Thoracic aorta (tissue), 2 donors: ENCODE measurements around the gene KLK1. TPM values are rescaled to one million over a fixed set of nuclear protein-coding genes. Genes with fewer than 3 reads are reported as not detected.
"Not testable (repeated sequence)": the region's sequence is repeated elsewhere in the genome, so short reads cannot be mapped to it uniquely, and the experiment has no call there.

Source experiments
- ATAC-seq: fragments of 150-250 bp; one replicate; pipeline ENCODE4 v1.8.0; 2017; ENCODE audit warnings: low read depth; ENCODE audit not compliant: insufficient number of reproducible peaks, low FRiP score
- DNase-seq: peaks from one replicate; pipeline ENCODE4 v3.0.0-alpha.2; 2020; ENCODE audit warnings: low spot score
- H3K27ac ChIP-seq, 2 donors: fragments of 200-600 bp; sonication (generic); 1 replicate in 1 of 2; 2 replicates in 1 of 2; pipeline ENCODE4 v1.5.1; 2016; ENCODE audit warnings: mild to moderate bottlenecking in 2 of 2, moderate library complexity in 2 of 2
- H3K27me3 ChIP-seq: fragments of 200-600 bp; sonication (generic); replicated peaks from 2 replicates; pipeline ENCODE4 v1.6.0; 2016; ENCODE audit warnings: mild to moderate bottlenecking; ENCODE audit not compliant: insufficient read depth
- H3K36me3 ChIP-seq: fragments of 200-600 bp; sonication (generic); one replicate; pipeline ENCODE4 v1.5.1; 2016
- H3K4me1 ChIP-seq, 2 donors: fragments of 200-600 bp; sonication (generic); 1 replicate in 1 of 2; 2 replicates in 1 of 2; pipeline versions ENCODE4 v1.5.1 to v1.6.0; 2016; ENCODE audit warnings: low read depth in 2 of 2, mild to moderate bottlenecking in 1 of 2; ENCODE audit not compliant: control insufficient read depth in 1 of 2
- H3K4me3 ChIP-seq: fragments of 200-600 bp; sonication (generic); 2 replicates; pipeline ENCODE4 v1.5.1; 2016; ENCODE audit warnings: mild to moderate bottlenecking
- H3K9me3 ChIP-seq: fragments of 200-600 bp; sonication (generic); 2 replicates; pipeline ENCODE4 v1.5.1; 2016
- total RNA-seq, 2 donors: library from RNA; depleted of rRNA; stranded (reverse); fragments of >200 nt; gene quantifications; one replicate each; pipeline versions ENCODE4 v1.1.0 to v1.2.3, GENCODE V29; 2016
- TF ChIP-seq, protein P1 (sequence below): fragments of 200-600 bp; sonication (generic); IDR thresholded peaks from one replicate; pipeline ENCODE4 v1.5.1; 2019; ENCODE audit warnings: antibody characterized with exemption

The KLK1 gene
- total RNA-seq, 2 donors from 2014 or later: not detected

DNA sequence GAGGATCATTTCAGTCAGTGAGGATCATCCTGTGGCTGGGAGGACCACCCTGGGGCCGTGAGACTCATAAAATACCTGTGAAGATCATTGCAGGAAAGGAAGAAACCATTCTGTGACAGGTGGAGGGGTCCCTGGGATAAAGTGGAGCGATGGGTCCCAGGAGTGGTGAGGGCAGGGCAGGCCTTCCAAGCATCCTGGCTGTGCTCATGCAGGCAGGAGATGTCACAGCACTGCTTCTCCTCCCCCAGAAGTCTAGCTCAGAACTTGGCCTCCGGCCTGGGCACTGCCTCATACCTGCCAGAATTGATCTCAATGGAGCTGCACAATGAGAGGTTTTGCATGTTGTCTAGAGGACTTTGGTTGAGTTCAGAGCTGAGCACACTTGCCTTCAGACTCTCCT, 11.1 kb downstream of the KLK1 start:
- TF ChIP-seq, protein P1, sequence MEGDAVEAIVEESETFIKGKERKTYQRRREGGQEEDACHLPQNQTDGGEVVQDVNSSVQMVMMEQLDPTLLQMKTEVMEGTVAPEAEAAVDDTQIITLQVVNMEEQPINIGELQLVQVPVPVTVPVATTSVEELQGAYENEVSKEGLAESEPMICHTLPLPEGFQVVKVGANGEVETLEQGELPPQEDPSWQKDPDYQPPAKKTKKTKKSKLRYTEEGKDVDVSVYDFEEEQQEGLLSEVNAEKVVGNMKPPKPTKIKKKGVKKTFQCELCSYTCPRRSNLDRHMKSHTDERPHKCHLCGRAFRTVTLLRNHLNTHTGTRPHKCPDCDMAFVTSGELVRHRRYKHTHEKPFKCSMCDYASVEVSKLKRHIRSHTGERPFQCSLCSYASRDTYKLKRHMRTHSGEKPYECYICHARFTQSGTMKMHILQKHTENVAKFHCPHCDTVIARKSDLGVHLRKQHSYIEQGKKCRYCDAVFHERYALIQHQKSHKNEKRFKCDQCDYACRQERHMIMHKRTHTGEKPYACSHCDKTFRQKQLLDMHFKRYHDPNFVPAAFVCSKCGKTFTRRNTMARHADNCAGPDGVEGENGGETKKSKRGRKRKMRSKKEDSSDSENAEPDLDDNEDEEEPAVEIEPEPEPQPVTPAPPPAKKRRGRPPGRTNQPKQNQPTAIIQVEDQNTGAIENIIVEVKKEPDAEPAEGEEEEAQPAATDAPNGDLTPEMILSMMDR: no peak
- H3K4me3 ChIP-seq: no peak overlapping the region
- DNase-seq: no peak
- H3K36me3 ChIP-seq: no peaks in the 10 kb centered on the region
- H3K9me3 ChIP-seq: no peaks in the 10 kb centered on the region
- ATAC-seq: no peak
- no peaks in the 10 kb centered on the region for H3K4me1 ChIP-seq
- H3K27ac ChIP-seq: no peak overlapping the region
- H3K27me3 ChIP-seq: no peaks in the 10 kb centered on the region

DNA sequence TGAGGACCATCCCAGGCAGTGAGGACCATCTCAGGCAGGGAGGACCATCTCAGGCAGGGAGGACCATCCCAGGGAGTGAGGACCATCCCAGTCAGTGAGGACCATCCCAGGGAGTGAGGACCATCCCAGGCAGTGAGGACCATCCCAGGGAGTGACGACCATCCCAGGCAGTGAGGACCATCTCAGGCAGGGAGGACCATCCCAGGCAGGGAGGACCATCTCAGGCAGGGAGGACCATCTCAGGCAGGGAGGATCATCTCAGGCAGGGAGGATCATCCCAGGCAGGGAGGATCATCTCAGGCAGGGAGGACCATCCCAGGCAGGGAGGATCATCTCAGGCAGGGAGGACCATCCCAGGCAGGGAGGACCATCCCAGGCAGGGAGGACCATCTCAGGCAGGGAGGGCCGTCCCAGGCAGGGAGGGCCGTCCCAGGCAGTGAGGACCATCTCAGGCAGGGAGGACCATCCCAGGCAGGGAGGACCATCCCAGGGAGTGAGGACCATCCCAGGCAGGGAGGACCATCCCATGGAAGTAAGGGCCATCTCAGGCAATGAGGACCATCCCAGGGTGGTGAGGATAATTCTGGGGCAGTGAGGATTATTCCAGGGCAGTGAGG, 11.9 kb downstream of the KLK1 start:
- not testable (repeated sequence) for H3K36me3 ChIP-seq, ATAC-seq, H3K4me1 ChIP-seq, H3K4me3 ChIP-seq, H3K27ac ChIP-seq, DNase-seq, H3K9me3 ChIP-seq, H3K27me3 ChIP-seq

DNA sequence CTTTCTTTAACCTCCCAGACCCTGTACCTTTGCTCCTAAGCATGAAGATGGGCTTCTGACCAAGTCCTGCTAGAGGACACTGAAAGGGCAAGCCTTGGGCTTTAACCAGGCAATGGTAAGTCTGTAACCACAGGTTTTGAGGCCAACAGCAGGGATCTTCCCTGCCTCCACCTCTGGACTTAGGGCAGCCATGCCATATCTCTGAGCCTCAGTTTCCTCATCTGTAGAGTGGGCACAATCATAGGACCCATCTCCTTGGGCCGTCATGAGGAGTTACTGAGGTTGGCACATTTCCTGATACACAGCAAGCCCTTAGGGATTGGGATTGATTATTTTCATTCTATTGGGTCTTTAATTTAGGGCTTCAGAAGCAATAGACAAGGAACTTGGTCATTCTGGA, 14.7 kb downstream of the KLK1 start:
- ATAC-seq (no peak), DNase-seq (no peak)
- Histone ChIP-seq H3K36me3 (no peaks in the 10 kb centered on the region), H3K4me3 (no peak overlapping the region), H3K27ac (no peak overlapping the region), H3K27me3 (no peaks in the 10 kb centered on the region), H3K9me3 (no peaks in the 10 kb centered on the region), H3K4me1 (peaks cover 5 to 7% of the 10 kb centered on the region in 2 donors)
- TF ChIP-seq, protein P1: no peak

GRCh38 chr19:50804420-50805272, 18.9 kb downstream of the KLK1 start:
- ATAC-seq (peak; percentile 99), DNase-seq (peak; percentile 95)
- Histone ChIP-seq H3K4me1 (peaks cover 15 to 20% of the 10 kb centered on the region in 2 donors), H3K4me3 (peak overlapping the region; percentile 85), H3K27me3 (no peaks in the 10 kb centered on the region), H3K36me3 (no peaks in the 10 kb centered on the region), H3K9me3 (no peaks in the 10 kb centered on the region), H3K27ac (peak overlapping the region; percentile 84 to 99)
- TF ChIP-seq, protein P1: no peak

GRCh38 chr19:50803633-50804419, 19.8 kb downstream of the KLK1 start:
- Histone ChIP-seq H3K9me3 (no peaks in the 10 kb centered on the region), H3K36me3 (no peaks in the 10 kb centered on the region), H3K4me1 (peaks cover 15 to 20% of the 10 kb centered on the region in 2 donors), H3K4me3 (peak overlapping the region; percentile 85), H3K27me3 (no peaks in the 10 kb centered on the region), H3K27ac (peak overlapping the region; percentile 84 to 99)
- ATAC-seq (no peak), DNase-seq (no peak)
- TF ChIP-seq, protein P1: no peak
